H1 (cell line): Measurements from ENCODE around the gene CELF4. TPM values are rescaled to one million over a fixed set of nuclear protein-coding genes. Genes with fewer than 3 reads are reported as not detected.

Experiments used
- CTCF ChIA-PET: fragments of 300-600 bp; sonication (Branson Sonifier 250); formaldehyde crosslinking; loops from one replicate; lab custom pipeline; 2021; ENCODE audit not compliant: partially characterized antibody; lab: Charles Lee
- POLR2A ChIA-PET: fragments of 300-600 bp; sonication (Branson Sonifier 250); formaldehyde crosslinking; loops from one replicate; lab custom pipeline; 2021; ENCODE audit warnings: inconsistent platforms; ENCODE audit not compliant: partially characterized antibody; lab: Charles Lee
- DNase-seq, 2 experiments: peaks; one replicate each; pipeline versions ENCODE4 v3.0.0 to v3.0.0-alpha.2; 2010 to 2022; ENCODE audit warnings: low spot score in 2 of 2, low read depth in 1 of 2, mixed read lengths in 1 of 2
- FAIRE-seq: peaks from 2 replicates; lab custom pipeline; 2011; peaks lifted over from hg19 to GRCh38; lab: Jason Lieb, UNC
- H2AFZ ChIP-seq: 2 replicates; pipeline ENCODE4 v1.8.1; 2012; ENCODE audit warnings: low read length, inconsistent platforms
- H2AK5ac ChIP-seq: 2 replicates; pipeline ENCODE4 v1.6.1; 2013; ENCODE audit warnings: low read depth, low read length
- H2BK120ac ChIP-seq: replicated peaks from 2 replicates; pipeline ENCODE3; 2013; ENCODE audit warnings: low read depth, low read length, inconsistent platforms
- H2BK12ac ChIP-seq: 2 replicates; pipeline ENCODE4 v1.6.1; 2013; ENCODE audit warnings: low read depth, low read length
- H2BK15ac ChIP-seq: 2 replicates; pipeline ENCODE4 v1.6.1; 2013; ENCODE audit warnings: low read length
- H2BK20ac ChIP-seq: 2 replicates; pipeline ENCODE4 v1.6.1; 2013; ENCODE audit warnings: low read length
- H2BK5ac ChIP-seq: 2 replicates; pipeline ENCODE4 v1.6.1; 2013; ENCODE audit warnings: low read depth, low read length
- H3K14ac ChIP-seq: 2 replicates; pipeline ENCODE4 v1.6.1; 2013; ENCODE audit warnings: inconsistent platforms; ENCODE audit not compliant: insufficient read length
- H3K18ac ChIP-seq: 2 replicates; pipeline ENCODE4 v1.6.1; 2013; ENCODE audit warnings: low read length; ENCODE audit errors: extremely low read depth
- H3K23ac ChIP-seq: 2 replicates; pipeline ENCODE4 v1.6.1; 2013; ENCODE audit warnings: inconsistent platforms; ENCODE audit not compliant: insufficient read length
- H3K23me2 ChIP-seq: 2 replicates; pipeline ENCODE4 v1.6.1; 2013; ENCODE audit warnings: low read depth, low read length
- H3K27ac ChIP-seq: 2 replicates; pipeline ENCODE4 v1.6.1; 2011; ENCODE audit warnings: low read depth, low read length, inconsistent platforms
- H3K27me3 ChIP-seq, 4 experiments: replicated peaks in 1 of 4; 1 replicate in 1 of 4; 2 replicates in 3 of 4; pipeline versions ENCODE4 v1.6.1 to v1.8.1; 2011 to 2013; ENCODE audit warnings: low read length in 3 of 4, mild to moderate bottlenecking in 3 of 4, inconsistent platforms in 2 of 4, mixed read lengths in 2 of 4, moderate library complexity in 1 of 4; ENCODE audit not compliant: control insufficient read depth in 3 of 4, insufficient read depth in 3 of 4; ENCODE audit errors: extremely low read depth in 1 of 4
- H3K36me3 ChIP-seq, 4 experiments: 2 replicates each; pipeline versions ENCODE4 v1.6.1 to v1.8.1; 2011 to 2013; ENCODE audit warnings: mild to moderate bottlenecking in 4 of 4, low read length in 3 of 4, moderate library complexity in 2 of 4, control low read depth in 1 of 4, inconsistent platforms in 1 of 4; ENCODE audit not compliant: insufficient read depth in 4 of 4, control insufficient read depth in 2 of 4
- H3K4ac ChIP-seq: replicated peaks from 2 replicates; pipeline ENCODE3; 2013; ENCODE audit warnings: low read length, low read depth, mixed read lengths, inconsistent platforms; ENCODE audit not compliant: insufficient read length
- H3K4me1 ChIP-seq, 4 experiments: replicated peaks in 1 of 4; 1 replicate in 1 of 4; 2 replicates in 3 of 4; pipeline versions ENCODE4 v1.6.1 to v1.8.1; 2011 to 2013; ENCODE audit warnings: low read length in 3 of 4, inconsistent platforms in 2 of 4, mixed read lengths in 1 of 4; ENCODE audit not compliant: insufficient read depth in 4 of 4, control insufficient read depth in 3 of 4
- H3K4me2 ChIP-seq, 2 experiments: 2 replicates each; pipeline versions ENCODE4 v1.6.1 to v1.8.1; 2011 to 2013; ENCODE audit warnings: low read depth in 2 of 2, low read length in 2 of 2, control low read depth in 1 of 2, inconsistent platforms in 1 of 2, mild to moderate bottlenecking in 1 of 2; ENCODE audit not compliant: insufficient read depth in 1 of 2
- H3K4me3 ChIP-seq, 4 experiments: fragments of 200-600, 300-600 bp in 1 of 4; sonication (generic), shearing (Covaris generic), sonication (Bioruptor Twin) in 1 of 4; 2 replicates each; pipeline versions ENCODE4 v1.5.1 to v1.8.1; 2011 to 2016; ENCODE audit warnings: low read length in 4 of 4, low read depth in 3 of 4, control low read depth in 2 of 4, inconsistent platforms in 2 of 4, mild to moderate bottlenecking in 2 of 4, mixed read lengths in 1 of 4, moderate library complexity in 1 of 4; ENCODE audit not compliant: insufficient read depth in 2 of 4; ENCODE audit errors: extremely low read depth in 1 of 4
- H3K56ac ChIP-seq: replicated peaks from 2 replicates; pipeline ENCODE3; 2013; ENCODE audit warnings: low read depth, mild to moderate bottlenecking, mixed read lengths, low read length, inconsistent platforms; ENCODE audit not compliant: insufficient read length
- H3K79me1 ChIP-seq: 2 replicates; pipeline ENCODE4 v1.6.1; 2013; ENCODE audit warnings: low read depth, low read length, control low read depth
- H3K79me2 ChIP-seq, 2 experiments: 2 replicates each; pipeline versions ENCODE4 v1.6.1 to v1.8.1; 2012 to 2013; ENCODE audit warnings: low read length in 2 of 2, mild to moderate bottlenecking in 2 of 2, inconsistent platforms in 1 of 2; ENCODE audit not compliant: insufficient read depth in 2 of 2, control insufficient read depth in 1 of 2
- H3K9ac ChIP-seq, 4 experiments: replicated peaks in 1 of 4; 1 replicate in 1 of 4; 2 replicates in 3 of 4; pipeline versions ENCODE4 v1.6.1 to v1.8.1; 2011 to 2013; ENCODE audit warnings: low read depth in 3 of 4, low read length in 3 of 4, control low read depth in 2 of 4, mild to moderate bottlenecking in 2 of 4, moderate library complexity in 2 of 4, inconsistent platforms in 1 of 4; ENCODE audit errors: extremely low read depth in 1 of 4
- H3K9me3 ChIP-seq, 2 experiments: 2 replicates each; pipeline versions ENCODE4 v1.6.1 to v1.8.1; 2012 to 2013; ENCODE audit warnings: mild to moderate bottlenecking in 2 of 2, moderate library complexity in 2 of 2, control low read depth in 1 of 2, inconsistent platforms in 1 of 2, low read depth in 1 of 2, low read length in 1 of 2, mixed read lengths in 1 of 2; ENCODE audit not compliant: insufficient read depth in 2 of 2
- H4K20me1 ChIP-seq, 2 experiments: replicated peaks in 1 of 2; 2 replicates each; pipeline versions ENCODE3 to v1.8.1; 2011 to 2013; ENCODE audit warnings: inconsistent platforms in 2 of 2, low read length in 2 of 2, mild to moderate bottlenecking in 1 of 2; ENCODE audit not compliant: insufficient read depth in 2 of 2, control insufficient read depth in 1 of 2
- H4K5ac ChIP-seq: 2 replicates; pipeline ENCODE4 v1.6.1; 2013; ENCODE audit warnings: low read length, low read depth, mixed read lengths, inconsistent platforms; ENCODE audit not compliant: insufficient read length
- H4K8ac ChIP-seq: 2 replicates; pipeline ENCODE4 v1.8.0; 2013; ENCODE audit warnings: mild to moderate bottlenecking, moderate library complexity, low read length, inconsistent platforms; ENCODE audit not compliant: insufficient read depth; ENCODE audit errors: extremely low read depth
- H4K91ac ChIP-seq: replicated peaks from 2 replicates; pipeline ENCODE3; 2013; ENCODE audit warnings: low read length, mixed read lengths, inconsistent platforms; ENCODE audit not compliant: insufficient read length
- CHD1 ChIP-seq: IDR thresholded peaks from 2 replicates; pipeline ENCODE4 v1.6.1; 2012; ENCODE audit warnings: low read depth, low read length, improper control_type of control experiment
- CTCF ChIP-seq, 3 experiments: IDR thresholded peaks; 1 replicate in 2 of 3; 2 replicates in 1 of 3; pipeline versions ENCODE4 v1.5.1 to v1.6.1; 2011; ENCODE audit warnings: low read length in 3 of 3, mild to moderate bottlenecking in 3 of 3, inconsistent platforms in 2 of 3, low read depth in 1 of 3, moderate library complexity in 1 of 3; ENCODE audit not compliant: insufficient read depth in 1 of 3; ENCODE audit errors: control extremely low read depth in 1 of 3
- EGR1 ChIP-seq: IDR thresholded peaks from 2 replicates; pipeline ENCODE4 v1.6.1; 2011; ENCODE audit warnings: low read depth, low read length, borderline replicate concordance
- HDAC6 ChIP-seq: IDR thresholded peaks from one replicate; pipeline ENCODE4 v1.7.1; 2012; ENCODE audit warnings: low read depth, mild to moderate bottlenecking, inconsistent platforms, low read length, moderate library complexity
- KDM5A ChIP-seq: fragments of 200-600 bp; IDR thresholded peaks from 2 replicates; pipeline ENCODE4 v1.7.1; 2012; ENCODE audit warnings: mild to moderate bottlenecking, low read length, inconsistent platforms, mixed read lengths
- POLR2AphosphoS5 ChIP-seq: IDR thresholded peaks from 2 replicates; pipeline ENCODE4 v1.6.1; 2011; ENCODE audit warnings: low read depth, low read length
- SAP30 ChIP-seq: fragments of 300-600 bp; sonication (generic); IDR thresholded peaks from 2 replicates; pipeline ENCODE4 v1.7.1; 2012; ENCODE audit warnings: low read length, moderate library complexity, mild to moderate bottlenecking, inconsistent platforms; ENCODE audit not compliant: insufficient read depth, insufficient replicate concordance
- SUZ12 ChIP-seq: fragments of 200-600 bp; sonication (generic); IDR thresholded peaks from 2 replicates; pipeline ENCODE4 v1.6.1; 2012; ENCODE audit warnings: mild to moderate bottlenecking, inconsistent platforms, low read length, moderate library complexity, mixed read lengths
- TAF7 ChIP-seq: optimal IDR thresholded peaks from 2 replicates; pipeline ENCODE3; 2011; ENCODE audit warnings: low read depth, mild to moderate bottlenecking, inconsistent platforms, low read length, moderate library complexity, borderline replicate concordance
- USF2 ChIP-seq: IDR thresholded peaks from 2 replicates; pipeline ENCODE4 v1.6.1; 2011; ENCODE audit warnings: low read length, improper control_type of control experiment
- WGBS, 2 experiments: shearing (Covaris generic) in 1 of 2; methylation state at CpG; one replicate each; pipeline versions ENCODE4 v1.1.6 to v1.1.7; 2013 to 2015; ENCODE audit warnings: low lambda C conversion rate in 2 of 2, mixed read lengths in 2 of 2, inconsistent platforms in 1 of 2, low coverage in 1 of 2, missing lambda C conversion rate in 1 of 2; ENCODE audit not compliant: insufficient replicate concordance in 2 of 2, insufficient coverage in 1 of 2, insufficient read length in 1 of 2; ENCODE audit errors: extremely low coverage in 1 of 2, missing lambda C conversion rate in 1 of 2; 5-methylcytosine and 5-hydroxymethylcytosine counted together
- polyA plus RNA-seq, 7 experiments: library from polyadenylated mRNA; depleted of rRNA in 3 of 7; stranded (reverse) in 5 of 7; unstranded in 2 of 7; fragments of >200 nt in 5 of 7; fragments of 200-250 nt in 2 of 7; gene quantifications; 1 replicate in 5 of 7; 2 replicates in 1 of 7; 4 replicates in 1 of 7; pipeline versions ENCODE4 v1.2.1 to v1.2.3, GENCODE V29; 2011 to 2013; ENCODE audit warnings: missing spikeins in 2 of 7, mixed read lengths in 2 of 7
- total RNA-seq: library from RNA; stranded (reverse); fragmentation: NEBNext Ultra II Directional; extraction: Animal tissue kit (Norgen Biotek cat#: 25700); gene quantifications from 2 replicates; pipeline ENCODE4 v1.2.1, GENCODE V29; 2021

CELF4 gene
- total and polyA plus RNA-seq, 2 of the 8 experiments (the other 6 are each of a cell fraction or from before 2014, with no cell fraction given) = 1.6 to 3.4 TPM

GRCh38 chr18:37440206-37440605 lies 125.4 kb downstream of the CELF4 start:
- no peak for FAIRE-seq
- no peak for TF ChIP-seq KDM5A
- TF ChIP-seq EGR1 = no peak
- TF ChIP-seq HDAC6 = no peak
- TF ChIP-seq SUZ12 = no peak
- TF ChIP-seq TAF7 = no peak
- no peak for TF ChIP-seq CTCF (IDR thresholded peaks at IDR 0.05; ENCODE audit: control extremely low read depth in 1 of 3, insufficient read depth in 1 of 3, low read depth in 1 of 3, low read length in 3 of 3)
- TF ChIP-seq SAP30 = no peak
- no peak for TF ChIP-seq CHD1
- no peak for TF ChIP-seq USF2
- TF ChIP-seq POLR2AphosphoS5 = no peak

More at GRCh38 chr18:37440206-37440605, 125.4 kb downstream of the CELF4 start:
- Histone ChIP-seq H3K14ac (no peak overlapping the region), H2BK12ac (no peak overlapping the region), H3K18ac (no peak overlapping the region), H2BK15ac (no peak overlapping the region), H2BK5ac (no peak overlapping the region), H3K4me2 (no peak overlapping the region), H3K27me3 (no peaks in the 10 kb centered on the region; a peak in 1 of 7 replicates), H2AK5ac (no peak overlapping the region), H3K36me3 (no peaks in the 10 kb centered on the region), H3K56ac (no peak overlapping the region), H4K20me1 (no peaks in the 10 kb centered on the region), H2BK20ac (no peak overlapping the region), H4K91ac (no peak overlapping the region), H3K4me3 (no peak overlapping the region), H3K4me1 (peaks cover 0 to 9% (median 6%) of the 10 kb centered on the region in 4 experiments; a peak in 5 of 7 replicates), H3K23ac (no peak overlapping the region), H3K9ac (no peak overlapping the region), H3K27ac (no peak overlapping the region), H4K8ac (no peak overlapping the region; the same call in 1 of the 2 replicates), H3K79me1 (no peaks in the 10 kb centered on the region), H3K79me2 (no peaks in the 10 kb centered on the region), H4K5ac (no peak overlapping the region), H3K4ac (no peak overlapping the region), H3K9me3 (no peaks in the 10 kb centered on the region), H3K23me2 (no peaks in the 10 kb centered on the region), H2BK120ac (no peak overlapping the region), H2AFZ (no peak overlapping the region)
- DNase-seq = no peak
- WGBS, 2 experiments = 87% methylated on average over 4 of the region's 6 CpGs; no CpG with 5 or more reads in 1 of the 2 experiments
- CTCF ChIA-PET = interaction anchor here (0.6 to 13.4 kb wide), 7 partner anchors 8 to 93 kb away, joined by 3 to 144 read pairs (median 5); no protein-coding TSS in a partner anchor
- POLR2A ChIA-PET = no interaction called here
